Neural cell (in vitro differentiated cells): ENCODE measurements around the gene TTR. TPM values are rescaled to one million over a fixed set of nuclear protein-coding genes. Genes with fewer than 3 reads are reported as not detected.

Experiments
- H2AFZ ChIP-seq: fragments of 200-600, 300-800 bp; sonication (generic), shearing (Covaris generic); 2 replicates; pipeline ENCODE4 v1.6.0; 2014; ENCODE audit warnings: low read depth, mild to moderate bottlenecking, antibody characterized with exemption, low read length, moderate library complexity
- H3F3A ChIP-seq: fragments of 200-600 bp; shearing (Covaris generic); 2 replicates; pipeline ENCODE4 v1.6.1; 2016; ENCODE audit warnings: mild to moderate bottlenecking, moderate library complexity, mixed read lengths, antibody characterized with exemption, low read length; ENCODE audit not compliant: insufficient read depth, poor library complexity, severe bottlenecking
- H3K27ac ChIP-seq: fragments of 200-600, 300-800 bp; sonication (generic), shearing (Covaris generic); 2 replicates; pipeline ENCODE4 v1.5.1; 2014; ENCODE audit warnings: mild to moderate bottlenecking, low read length, moderate library complexity
- H3K27me3 ChIP-seq: fragments of 300-800, 200-600 bp; sonication (generic), shearing (Covaris generic); 2 replicates; pipeline ENCODE4 v1.6.0; 2014; ENCODE audit warnings: mild to moderate bottlenecking, low read depth, low read length, moderate library complexity; ENCODE audit not compliant: insufficient read depth
- H3K36me3 ChIP-seq: fragments of 300-800, 200-600 bp; sonication (generic), shearing (Covaris generic); 2 replicates; pipeline ENCODE4 v1.5.1; 2014; ENCODE audit warnings: mild to moderate bottlenecking, antibody characterized with exemption, low read length, moderate library complexity; ENCODE audit not compliant: insufficient read depth
- H3K4me2 ChIP-seq: fragments of 300-800, 200-600 bp; sonication (generic), shearing (Covaris generic); 2 replicates; pipeline ENCODE4 v1.6.0; 2014; ENCODE audit warnings: mild to moderate bottlenecking, low read length
- H3K4me3 ChIP-seq: fragments of 300-800, 200-600 bp; sonication (generic), shearing (Covaris generic); 2 replicates; pipeline ENCODE4 v1.5.1; 2014; ENCODE audit warnings: mild to moderate bottlenecking, low read length, moderate library complexity
- H3K79me2 ChIP-seq: fragments of 200-600 bp; shearing (Covaris generic); replicated peaks from 2 replicates; pipeline ENCODE4 v1.6.0; 2014; ENCODE audit warnings: mild to moderate bottlenecking, low read length, moderate library complexity; ENCODE audit not compliant: insufficient read depth
- H3K9ac ChIP-seq: fragments of 300-800, 200-600 bp; sonication (generic), shearing (Covaris generic); 2 replicates; pipeline ENCODE4 v1.6.1; 2016; ENCODE audit warnings: mild to moderate bottlenecking, low read length, mixed read lengths
- H3K9me2 ChIP-seq: fragments of 200-600 bp; shearing (Covaris generic); 2 replicates; pipeline ENCODE4 v1.6.1; 2016; ENCODE audit warnings: mild to moderate bottlenecking, low read length, mixed read lengths; ENCODE audit not compliant: insufficient read depth
- H3K9me3 ChIP-seq: fragments of 200-600, 300-800 bp; sonication (generic), shearing (Covaris generic); 2 replicates; pipeline ENCODE4 v1.6.1; 2016; ENCODE audit warnings: mild to moderate bottlenecking, mixed run types, low read length, moderate library complexity, mixed read lengths
- H4K20me1 ChIP-seq: fragments of 200-600 bp; shearing (Covaris generic); 2 replicates; pipeline ENCODE4 v1.6.1; 2016; ENCODE audit warnings: mild to moderate bottlenecking, mixed run types; ENCODE audit not compliant: insufficient read depth
- EP300 ChIP-seq: fragments of 450-650 bp; conservative IDR thresholded peaks from 2 replicates; pipeline ENCODE4 v1.6.1; 2014; ENCODE audit warnings: antibody characterized with exemption, mild to moderate bottlenecking, moderate library complexity; ENCODE audit not compliant: poor library complexity, severe bottlenecking
- EZH2 ChIP-seq: fragments of 200-600, 300-800 bp; shearing (Covaris generic), sonication (generic); IDR thresholded peaks from 2 replicates; pipeline ENCODE4 v1.6.1; 2014; ENCODE audit warnings: antibody characterized with exemption, low read length, borderline replicate concordance, mild to moderate bottlenecking; ENCODE audit not compliant: insufficient read depth, poor library complexity, severe bottlenecking
- MXI1 ChIP-seq: fragments of 450-650 bp; conservative IDR thresholded peaks from 2 replicates; pipeline ENCODE4 v1.6.1; 2014; ENCODE audit warnings: antibody characterized with exemption, mild to moderate bottlenecking; ENCODE audit not compliant: poor library complexity, severe bottlenecking
- POLR2AphosphoS5 ChIP-seq: IDR thresholded peaks from 2 replicates; pipeline ENCODE4 v1.6.1; 2012
- RAD21 ChIP-seq: fragments of 450-650 bp; conservative IDR thresholded peaks from 2 replicates; pipeline ENCODE4 v1.6.1; 2014; ENCODE audit warnings: antibody characterized with exemption, mild to moderate bottlenecking, moderate library complexity
- SMC3 ChIP-seq: fragments of 450-650 bp; conservative IDR thresholded peaks from 2 replicates; pipeline ENCODE4 v1.6.1; 2014; ENCODE audit warnings: antibody characterized with exemption, mild to moderate bottlenecking, moderate library complexity; ENCODE audit not compliant: poor library complexity
- TAF1 ChIP-seq: IDR thresholded peaks from 2 replicates; pipeline ENCODE4 v1.6.1; 2012; ENCODE audit warnings: low read depth
- polyA plus RNA-seq: library from polyadenylated mRNA; depleted of rRNA; stranded (reverse); fragments of >200 nt; gene quantifications from 2 replicates; pipeline ENCODE4 v1.2.3, GENCODE V29; 2014
- TF ChIP-seq, protein P1 (sequence below): IDR thresholded peaks from 2 replicates; pipeline ENCODE4 v1.6.1; 2012; ENCODE audit warnings: borderline replicate concordance
- TF ChIP-seq, protein P2 (sequence below): fragments of 450-650 bp; IDR thresholded peaks from 2 replicates; pipeline ENCODE4 v1.5.1; 2014; ENCODE audit warnings: antibody characterized with exemption, mild to moderate bottlenecking, moderate library complexity; ENCODE audit not compliant: poor library complexity, severe bottlenecking

The TTR gene
- polyA plus RNA-seq, 1 donor from 2014 or later: not detected

DNA sequence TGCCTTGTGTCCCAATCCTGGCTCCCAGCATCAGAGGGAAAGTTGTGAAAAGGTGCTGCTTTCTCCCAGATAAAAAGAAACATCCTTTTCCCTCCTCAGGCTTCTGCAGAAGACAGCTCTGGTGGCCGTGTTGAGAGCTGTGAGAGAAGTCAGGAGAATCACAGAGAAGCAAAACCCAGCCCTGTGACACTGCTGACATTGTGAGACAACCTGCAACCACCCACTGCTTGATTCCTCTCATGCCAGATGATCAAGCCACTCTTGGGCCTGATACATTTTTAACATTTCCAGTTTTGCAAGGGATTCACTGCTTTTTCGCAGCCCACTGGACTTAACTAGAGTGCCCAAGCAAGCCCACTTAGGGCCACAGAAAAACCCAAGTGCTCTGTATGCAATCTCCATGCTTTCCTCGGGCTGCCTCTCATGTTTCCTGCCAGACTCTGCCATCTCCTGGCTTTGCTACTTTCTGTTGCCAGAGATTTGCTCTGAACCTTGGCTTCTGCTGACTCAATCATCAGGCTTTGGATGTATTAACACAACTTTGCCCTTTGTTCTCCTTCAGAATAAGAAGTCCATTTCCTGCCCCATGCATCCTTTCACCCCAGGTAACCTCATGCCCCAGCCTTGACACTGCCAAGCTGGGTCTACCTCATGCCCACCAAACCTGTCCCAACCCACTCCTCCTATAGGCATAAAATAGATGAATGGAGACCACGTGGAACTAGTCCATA, 24.9 kb upstream of the TTR start:
- H3K36me3 ChIP-seq: no peaks in the 10 kb centered on the region
- H4K20me1 ChIP-seq: no peaks in the 10 kb centered on the region
- TF ChIP-seq MXI1 (no peak), SMC3 (no peak), EZH2 (no peak)
- no peaks in the 10 kb centered on the region for H3K9me3 ChIP-seq
- no peak overlapping the region for H3K9ac ChIP-seq
- H3K79me2 ChIP-seq: no peaks in the 10 kb centered on the region
- H3K9me2 ChIP-seq: no peaks in the 10 kb centered on the region
- no peak overlapping the region for H2AFZ ChIP-seq
- no peaks in the 10 kb centered on the region for H3F3A ChIP-seq
- H3K27ac ChIP-seq: no peak overlapping the region
- no peak overlapping the region for H3K4me3 ChIP-seq
- no peak overlapping the region for H3K4me2 ChIP-seq
- H3K27me3 ChIP-seq: no peaks in the 10 kb centered on the region

DNA sequence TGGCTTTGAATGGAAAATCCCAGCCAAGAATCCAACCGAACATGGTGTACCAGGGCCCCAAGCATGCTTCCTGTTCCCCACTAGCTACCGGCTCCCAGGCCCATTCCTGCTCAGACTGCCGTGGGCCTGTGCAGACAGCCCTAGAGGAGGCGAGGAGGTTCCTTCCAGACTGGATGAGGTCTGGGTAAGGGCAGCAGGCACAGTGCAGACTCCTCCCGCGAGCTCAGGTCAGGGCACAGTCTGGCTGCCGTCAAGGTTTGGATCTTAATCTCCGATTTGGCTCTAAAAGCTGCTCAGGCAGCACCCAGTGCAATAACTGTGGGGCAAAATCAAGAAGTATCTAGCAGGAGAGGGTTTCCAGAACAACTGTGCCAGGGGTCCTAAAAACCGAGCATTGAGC, 19.3 kb upstream of the TTR start:
- H4K20me1 ChIP-seq: no peaks in the 10 kb centered on the region

More for the DNA sequence above, 19.3 kb upstream of the TTR start:
- H3K4me2 ChIP-seq: no peak overlapping the region
- no peaks in the 10 kb centered on the region for H3K79me2 ChIP-seq
- H3K9ac ChIP-seq: no peak overlapping the region
- H3K4me3 ChIP-seq: no peak overlapping the region
- H2AFZ ChIP-seq: no peak overlapping the region
- TF ChIP-seq, protein P1, sequence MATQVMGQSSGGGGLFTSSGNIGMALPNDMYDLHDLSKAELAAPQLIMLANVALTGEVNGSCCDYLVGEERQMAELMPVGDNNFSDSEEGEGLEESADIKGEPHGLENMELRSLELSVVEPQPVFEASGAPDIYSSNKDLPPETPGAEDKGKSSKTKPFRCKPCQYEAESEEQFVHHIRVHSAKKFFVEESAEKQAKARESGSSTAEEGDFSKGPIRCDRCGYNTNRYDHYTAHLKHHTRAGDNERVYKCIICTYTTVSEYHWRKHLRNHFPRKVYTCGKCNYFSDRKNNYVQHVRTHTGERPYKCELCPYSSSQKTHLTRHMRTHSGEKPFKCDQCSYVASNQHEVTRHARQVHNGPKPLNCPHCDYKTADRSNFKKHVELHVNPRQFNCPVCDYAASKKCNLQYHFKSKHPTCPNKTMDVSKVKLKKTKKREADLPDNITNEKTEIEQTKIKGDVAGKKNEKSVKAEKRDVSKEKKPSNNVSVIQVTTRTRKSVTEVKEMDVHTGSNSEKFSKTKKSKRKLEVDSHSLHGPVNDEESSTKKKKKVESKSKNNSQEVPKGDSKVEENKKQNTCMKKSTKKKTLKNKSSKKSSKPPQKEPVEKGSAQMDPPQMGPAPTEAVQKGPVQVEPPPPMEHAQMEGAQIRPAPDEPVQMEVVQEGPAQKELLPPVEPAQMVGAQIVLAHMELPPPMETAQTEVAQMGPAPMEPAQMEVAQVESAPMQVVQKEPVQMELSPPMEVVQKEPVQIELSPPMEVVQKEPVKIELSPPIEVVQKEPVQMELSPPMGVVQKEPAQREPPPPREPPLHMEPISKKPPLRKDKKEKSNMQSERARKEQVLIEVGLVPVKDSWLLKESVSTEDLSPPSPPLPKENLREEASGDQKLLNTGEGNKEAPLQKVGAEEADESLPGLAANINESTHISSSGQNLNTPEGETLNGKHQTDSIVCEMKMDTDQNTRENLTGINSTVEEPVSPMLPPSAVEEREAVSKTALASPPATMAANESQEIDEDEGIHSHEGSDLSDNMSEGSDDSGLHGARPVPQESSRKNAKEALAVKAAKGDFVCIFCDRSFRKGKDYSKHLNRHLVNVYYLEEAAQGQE: no peak
- TF ChIP-seq TAF1 (no peak), POLR2AphosphoS5 (no peak), MXI1 (no peak), EZH2 (no peak), EP300 (no peak), RAD21 (no peak), SMC3 (no peak)
- TF ChIP-seq, protein P2, sequence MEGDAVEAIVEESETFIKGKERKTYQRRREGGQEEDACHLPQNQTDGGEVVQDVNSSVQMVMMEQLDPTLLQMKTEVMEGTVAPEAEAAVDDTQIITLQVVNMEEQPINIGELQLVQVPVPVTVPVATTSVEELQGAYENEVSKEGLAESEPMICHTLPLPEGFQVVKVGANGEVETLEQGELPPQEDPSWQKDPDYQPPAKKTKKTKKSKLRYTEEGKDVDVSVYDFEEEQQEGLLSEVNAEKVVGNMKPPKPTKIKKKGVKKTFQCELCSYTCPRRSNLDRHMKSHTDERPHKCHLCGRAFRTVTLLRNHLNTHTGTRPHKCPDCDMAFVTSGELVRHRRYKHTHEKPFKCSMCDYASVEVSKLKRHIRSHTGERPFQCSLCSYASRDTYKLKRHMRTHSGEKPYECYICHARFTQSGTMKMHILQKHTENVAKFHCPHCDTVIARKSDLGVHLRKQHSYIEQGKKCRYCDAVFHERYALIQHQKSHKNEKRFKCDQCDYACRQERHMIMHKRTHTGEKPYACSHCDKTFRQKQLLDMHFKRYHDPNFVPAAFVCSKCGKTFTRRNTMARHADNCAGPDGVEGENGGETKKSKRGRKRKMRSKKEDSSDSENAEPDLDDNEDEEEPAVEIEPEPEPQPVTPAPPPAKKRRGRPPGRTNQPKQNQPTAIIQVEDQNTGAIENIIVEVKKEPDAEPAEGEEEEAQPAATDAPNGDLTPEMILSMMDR: no peak
- H3F3A ChIP-seq: no peaks in the 10 kb centered on the region
- H3K27ac ChIP-seq: no peak overlapping the region
- no peaks in the 10 kb centered on the region for H3K9me3 ChIP-seq
- no peaks in the 10 kb centered on the region for H3K36me3 ChIP-seq
- H3K9me2 ChIP-seq: no peaks in the 10 kb centered on the region
- H3K27me3 ChIP-seq: no peaks in the 10 kb centered on the region
